Measurements from ENCODE around the gene ARHGEF40.

Gene ARHGEF40

DNA sequence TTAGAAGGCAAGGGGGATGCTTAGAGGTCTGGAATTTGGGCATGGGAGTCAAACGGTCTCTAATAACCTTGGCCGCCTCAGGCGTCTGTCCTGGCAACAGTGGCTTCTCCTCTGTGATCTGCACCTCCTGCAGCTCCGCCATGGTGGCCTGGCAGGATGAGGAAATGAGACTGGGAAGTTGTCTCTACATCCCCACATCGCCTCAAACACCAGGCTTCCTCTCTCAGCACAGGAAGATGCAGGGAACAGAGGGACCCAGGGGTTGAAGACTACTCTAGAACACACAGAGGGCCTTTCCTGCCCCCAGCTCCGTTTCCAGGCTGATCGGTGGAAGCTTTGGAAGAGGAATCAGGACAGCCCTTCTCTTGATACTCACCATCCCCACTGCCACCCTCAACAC, 46.9 kb upstream of the ARHGEF40 start:
- Histone ChIP-seq H3K4me3 (ENCODE audit: low read length, poor library complexity, severe bottlenecking) (no peak overlapping the region), H3K9me3 (ENCODE audit: insufficient read depth, low read depth, low read length) (no peaks in the 10 kb centered on the region), H2AFZ (ENCODE audit: low read length) (no peak overlapping the region), H3K4me1 (ENCODE audit: insufficient read depth, low read length, poor library complexity, severe bottlenecking) (peaks cover 11% of the 10 kb centered on the region), H3K79me2 (ENCODE audit: insufficient read depth, low read length) (0 out of 2 replicates have a peak, but pooled peaks cover 5% of the 10 kb centered on the region), H3K4me2 (ENCODE audit: low read depth, low read length, poor library complexity, severe bottlenecking) (peak overlapping the region; percentile 89), H3F3A (ENCODE audit: low read depth) (no peaks in the 10 kb centered on the region), H3K36me3 (ENCODE audit: insufficient read depth, low read length) (no peaks in the 10 kb centered on the region), H3K27me3 (ENCODE audit: insufficient read depth, low read length, poor library complexity, severe bottlenecking) (no peaks in the 10 kb centered on the region), H4K20me1 (ENCODE audit: insufficient read depth, low read length, poor library complexity, severe bottlenecking) (no peaks in the 10 kb centered on the region), H3K9ac (ENCODE audit: low read depth, low read length, poor library complexity, severe bottlenecking) (no peak overlapping the region), H3K9me2 (replicated peaks; ENCODE audit: low read depth, low read length) (no peaks in the 10 kb centered on the region)
- TF ChIP-seq EZH2phosphoT487 (IDR thresholded peaks at IDR 0.05; ENCODE audit: borderline replicate concordance), result no peak
- no peak for TF ChIP-seq CTCF (conservative IDR thresholded peaks at IDR 0.05; ENCODE audit: low read length)

DNA sequence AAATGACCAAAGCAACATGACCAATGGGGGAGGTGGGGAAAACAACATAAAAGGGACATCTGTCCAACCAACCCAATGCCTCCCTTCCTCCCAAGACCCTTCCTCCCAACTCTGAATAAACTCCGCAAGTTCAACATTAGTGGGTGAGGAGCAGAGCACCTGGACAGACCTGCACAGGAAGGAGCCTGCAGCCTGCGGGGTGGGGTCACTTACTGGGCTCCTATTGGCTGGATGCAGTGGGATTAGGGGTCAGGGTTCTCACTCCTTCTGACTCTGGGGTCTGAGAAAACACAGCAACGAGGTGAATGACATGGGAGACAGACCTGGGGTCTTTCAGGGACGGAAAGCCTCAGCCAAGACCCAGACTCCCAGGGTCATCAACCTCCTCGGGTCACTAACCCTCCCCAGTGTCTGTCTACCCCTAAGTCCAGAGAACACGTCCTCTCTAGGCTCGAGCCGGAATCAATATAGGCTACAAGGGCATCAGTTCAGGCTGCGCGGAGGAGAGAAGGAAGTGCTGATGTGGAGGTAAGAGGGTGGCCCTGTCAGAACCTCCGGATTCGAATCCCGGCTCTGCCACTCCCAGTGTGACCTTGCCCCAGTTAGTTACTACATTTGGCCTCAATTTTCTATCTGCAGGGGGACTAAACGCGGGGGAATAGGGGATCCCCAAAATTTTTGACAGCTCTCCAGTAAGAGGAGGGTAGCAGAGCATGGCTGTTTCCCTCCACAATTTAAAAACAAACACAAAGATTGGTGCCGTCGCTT, 46.1 kb upstream of the ARHGEF40 start:
- peak overlapping the region; percentile 89 for H3K4me2 ChIP-seq (ENCODE audit: low read depth, low read length, poor library complexity, severe bottlenecking)
- H3K4me3 ChIP-seq (ENCODE audit: low read length, poor library complexity, severe bottlenecking), result peak overlapping the region; percentile 88
- peak overlapping the region; percentile 87 for H2AFZ ChIP-seq (ENCODE audit: low read length)

GRCh38 chr14:21024585-21025370, 45.3 kb upstream of the ARHGEF40 start, which contains the start of gene NDRG2:
Gene NDRG2, minus strand, starts transcription at chr14:21025061. Its CDS starts 1,746 bp downstream, at chr14:21023315.
- no peak for TF ChIP-seq CTCF (conservative IDR thresholded peaks at IDR 0.05; ENCODE audit: low read length)
- TF ChIP-seq EZH2phosphoT487 (IDR thresholded peaks at IDR 0.05; ENCODE audit: borderline replicate concordance), result no peak
- 0 out of 2 replicates have a peak, but pooled peaks cover 5% of the 10 kb centered on the region for H3K79me2 ChIP-seq (ENCODE audit: insufficient read depth, low read length)
- peak within 1 kb of the TSS; percentile 88 for H3K4me3 ChIP-seq (ENCODE audit: low read length, poor library complexity, severe bottlenecking)
- peak within 1 kb of the TSS; percentile 87 for H2AFZ ChIP-seq (ENCODE audit: low read length)
- H3K4me2 ChIP-seq (ENCODE audit: low read depth, low read length, poor library complexity, severe bottlenecking), result peak within 1 kb of the TSS; percentile 89
- H4K20me1 ChIP-seq (ENCODE audit: insufficient read depth, low read length, poor library complexity, severe bottlenecking), result no peaks in the 10 kb centered on the region
- no peaks in the 10 kb centered on the region for H3K36me3 ChIP-seq (ENCODE audit: insufficient read depth, low read length)
- H3K9me2 ChIP-seq (replicated peaks; ENCODE audit: low read depth, low read length), result no peaks in the 10 kb centered on the region
- no peaks in the 10 kb centered on the region for H3K27me3 ChIP-seq (ENCODE audit: insufficient read depth, low read length, poor library complexity, severe bottlenecking)
- peaks cover 11% of the 10 kb centered on the region for H3K4me1 ChIP-seq (ENCODE audit: insufficient read depth, low read length, poor library complexity, severe bottlenecking)
- H3F3A ChIP-seq (ENCODE audit: low read depth), result no peaks in the 10 kb centered on the region
- peak within 1 kb of the TSS; percentile 84 for H3K9ac ChIP-seq (ENCODE audit: low read depth, low read length, poor library complexity, severe bottlenecking)
- H3K9me3 ChIP-seq (ENCODE audit: insufficient read depth, low read depth, low read length), result no peaks in the 10 kb centered on the region

More for the DNA sequence above, 46.1 kb upstream of the ARHGEF40 start:
- no peaks in the 10 kb centered on the region for H3K27me3 ChIP-seq (ENCODE audit: insufficient read depth, low read length, poor library complexity, severe bottlenecking)
- no peaks in the 10 kb centered on the region for H4K20me1 ChIP-seq (ENCODE audit: insufficient read depth, low read length, poor library complexity, severe bottlenecking)
- H3K79me2 ChIP-seq (ENCODE audit: insufficient read depth, low read length), result 0 out of 2 replicates have a peak, but pooled peaks cover 5% of the 10 kb centered on the region
- no peaks in the 10 kb centered on the region for H3K9me2 ChIP-seq (replicated peaks; ENCODE audit: low read depth, low read length)
- no peak for TF ChIP-seq EZH2phosphoT487 (IDR thresholded peaks at IDR 0.05; ENCODE audit: borderline replicate concordance)
- TF ChIP-seq CTCF (conservative IDR thresholded peaks at IDR 0.05; ENCODE audit: low read length), result no peak
- H3K9ac ChIP-seq (ENCODE audit: low read depth, low read length, poor library complexity, severe bottlenecking), result peak overlapping the region; percentile 84
- peaks cover 11% of the 10 kb centered on the region for H3K4me1 ChIP-seq (ENCODE audit: insufficient read depth, low read length, poor library complexity, severe bottlenecking)
- no peaks in the 10 kb centered on the region for H3K36me3 ChIP-seq (ENCODE audit: insufficient read depth, low read length)
- H3F3A ChIP-seq (ENCODE audit: low read depth), result no peaks in the 10 kb centered on the region
- H3K9me3 ChIP-seq (ENCODE audit: insufficient read depth, low read depth, low read length), result no peaks in the 10 kb centered on the region
